ENCODE measurements around the gene MYOCD.

- TF ChIP-seq EZH2 (IDR thresholded peaks at IDR 0.05; ENCODE audit: borderline replicate concordance): no peak
- TF ChIP-seq CTCF (IDR thresholded peaks at IDR 0.05; ENCODE audit: poor library complexity): peak; percentile 83
Measured at GRCh38 chr17:12667299-12667958, 1.7 kb downstream of the MYOCD start.
